Fibroblast of skin of right quadriceps (primary cell): ENCODE results near the gene FGFRL1.
A peak's percentile ranks its signal among the peaks of the same experiment; 100 is the strongest.

ENCODE experiments used
- DNase-seq: peaks from one replicate; pipeline ENCODE4 v3.0.0-alpha.2; 2013

FGFRL1 gene

DNA sequence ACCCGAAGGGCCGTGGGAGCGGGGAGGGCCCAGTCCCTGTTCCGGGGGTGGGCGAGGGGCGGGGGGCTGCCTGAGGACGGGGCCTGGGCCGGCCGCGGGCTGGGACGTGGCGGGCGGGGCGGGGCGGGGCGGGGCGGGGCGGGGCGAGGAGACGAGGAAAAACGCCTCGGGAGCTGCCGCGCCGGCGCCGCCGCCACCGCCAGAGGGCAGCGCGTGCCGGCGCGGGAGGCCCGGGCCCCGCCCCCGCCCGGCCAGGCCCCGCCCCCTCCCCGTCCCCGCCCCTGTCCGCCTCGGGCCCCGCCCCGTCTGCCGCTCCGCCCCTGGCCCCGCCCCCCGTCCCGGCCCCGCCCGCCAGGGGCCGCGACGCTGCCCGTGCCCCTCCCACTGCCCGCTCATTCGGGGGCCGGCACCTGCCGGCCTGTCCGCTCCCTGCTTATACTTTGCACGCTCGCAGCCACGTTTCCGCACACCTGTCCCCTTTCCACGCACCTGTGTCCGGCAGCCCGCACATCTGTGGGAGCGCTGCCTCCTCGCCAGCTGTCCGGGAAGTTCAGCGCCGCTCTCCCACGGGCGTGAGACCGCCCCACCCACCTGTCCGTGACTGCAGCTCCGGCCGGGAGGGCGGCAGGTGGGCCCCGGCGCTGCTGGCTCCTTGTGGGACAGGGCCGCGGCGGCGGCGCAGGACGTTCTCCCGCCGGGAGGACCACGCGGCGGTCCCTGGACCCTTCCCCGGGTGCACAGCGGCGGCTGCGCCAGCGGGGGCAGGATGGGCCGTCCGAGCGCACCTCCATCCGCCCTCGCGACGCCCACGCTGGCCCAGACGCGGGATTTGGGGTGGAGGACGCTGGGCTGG is 1.7 kb upstream of the FGFRL1 start:
- peak; percentile 58 for DNase-seq

DNA sequence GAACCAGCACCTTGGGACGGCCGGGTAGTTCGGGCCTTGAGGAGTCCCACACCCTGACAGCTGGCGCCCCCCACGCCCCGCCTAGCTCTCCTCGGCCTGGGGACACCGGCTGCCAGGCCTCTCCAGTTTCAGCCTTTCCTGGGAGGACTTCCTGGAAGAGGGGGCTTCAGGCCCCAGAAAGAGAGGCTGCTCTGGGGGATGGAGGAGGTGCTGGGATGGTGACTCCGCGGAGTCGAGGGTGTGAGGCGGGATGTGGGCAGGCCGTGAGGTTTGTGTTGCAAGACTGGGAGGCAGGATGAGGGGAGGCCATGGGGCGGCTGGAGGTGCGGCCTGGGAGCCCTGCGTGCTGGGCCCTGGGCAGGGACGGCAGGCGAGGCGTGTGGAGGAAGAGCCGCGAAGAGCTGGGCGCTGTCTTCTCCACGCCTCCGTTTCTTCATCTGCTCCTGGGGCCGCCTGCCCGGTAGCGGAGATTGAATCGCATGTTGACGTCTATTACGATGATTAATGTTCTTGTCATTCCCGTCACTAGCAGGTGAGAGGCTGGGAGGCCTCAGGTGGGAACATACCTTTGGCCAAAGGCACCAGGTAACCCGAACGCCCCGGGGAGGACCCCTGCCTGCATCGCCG is 918 bp upstream of the FGFRL1 start:
- DNase-seq: peak; percentile 73

DNA sequence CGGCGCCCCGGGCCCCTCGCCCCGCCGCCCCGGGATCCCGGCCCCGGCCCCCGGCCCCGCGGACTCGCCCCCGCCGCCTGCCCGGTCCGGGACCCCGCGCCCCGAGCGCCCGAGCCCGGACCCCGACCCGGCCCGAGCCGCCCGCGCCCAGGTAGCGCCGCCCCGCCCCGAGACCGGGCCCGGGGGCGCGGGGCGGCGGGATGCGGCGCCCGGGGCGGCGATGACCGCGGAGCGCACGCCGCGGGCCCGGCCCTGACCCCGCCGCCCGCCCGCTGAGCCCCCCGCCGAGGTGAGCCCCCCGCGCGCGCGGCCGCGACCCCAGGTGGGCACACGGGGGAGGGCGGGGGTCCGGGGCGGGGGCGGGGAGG is 224 bp downstream of the FGFRL1 start:
- no peak for DNase-seq

DNA sequence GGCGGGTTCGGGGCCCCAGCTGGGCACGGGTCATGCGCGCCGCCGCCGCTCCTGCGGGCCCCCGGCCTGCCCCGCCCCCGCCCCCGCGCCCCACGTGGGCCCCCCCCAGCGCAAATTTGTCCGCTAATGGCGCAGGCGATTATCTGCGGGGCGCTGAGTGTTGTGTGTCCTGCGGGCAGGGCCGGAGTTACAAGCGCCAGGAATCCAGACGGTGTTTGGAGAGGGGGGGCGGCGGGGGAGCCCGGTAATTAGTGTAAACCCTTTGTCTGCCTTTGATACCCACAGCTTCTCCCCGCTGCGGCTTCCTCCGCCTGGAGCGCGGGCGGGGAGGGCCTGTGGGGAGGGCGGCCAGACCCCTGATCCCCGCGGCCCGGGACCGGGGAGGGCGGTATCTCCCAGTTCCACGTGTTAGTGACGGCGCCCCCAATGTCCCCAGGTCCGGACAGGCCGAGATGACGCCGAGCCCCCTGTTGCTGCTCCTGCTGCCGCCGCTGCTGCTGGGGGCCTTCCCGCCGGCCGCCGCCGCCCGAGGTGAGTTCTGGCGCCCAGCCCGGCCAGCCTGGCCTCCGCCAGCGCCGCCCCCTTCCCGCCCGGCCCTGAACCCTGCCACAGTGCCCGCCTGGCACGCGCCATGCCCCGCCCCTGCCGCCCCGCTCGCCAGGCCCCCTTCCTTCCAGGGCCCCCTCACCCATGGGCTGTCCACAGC is 761 bp downstream of the FGFRL1 start:
- DNase-seq: no peak

DNA sequence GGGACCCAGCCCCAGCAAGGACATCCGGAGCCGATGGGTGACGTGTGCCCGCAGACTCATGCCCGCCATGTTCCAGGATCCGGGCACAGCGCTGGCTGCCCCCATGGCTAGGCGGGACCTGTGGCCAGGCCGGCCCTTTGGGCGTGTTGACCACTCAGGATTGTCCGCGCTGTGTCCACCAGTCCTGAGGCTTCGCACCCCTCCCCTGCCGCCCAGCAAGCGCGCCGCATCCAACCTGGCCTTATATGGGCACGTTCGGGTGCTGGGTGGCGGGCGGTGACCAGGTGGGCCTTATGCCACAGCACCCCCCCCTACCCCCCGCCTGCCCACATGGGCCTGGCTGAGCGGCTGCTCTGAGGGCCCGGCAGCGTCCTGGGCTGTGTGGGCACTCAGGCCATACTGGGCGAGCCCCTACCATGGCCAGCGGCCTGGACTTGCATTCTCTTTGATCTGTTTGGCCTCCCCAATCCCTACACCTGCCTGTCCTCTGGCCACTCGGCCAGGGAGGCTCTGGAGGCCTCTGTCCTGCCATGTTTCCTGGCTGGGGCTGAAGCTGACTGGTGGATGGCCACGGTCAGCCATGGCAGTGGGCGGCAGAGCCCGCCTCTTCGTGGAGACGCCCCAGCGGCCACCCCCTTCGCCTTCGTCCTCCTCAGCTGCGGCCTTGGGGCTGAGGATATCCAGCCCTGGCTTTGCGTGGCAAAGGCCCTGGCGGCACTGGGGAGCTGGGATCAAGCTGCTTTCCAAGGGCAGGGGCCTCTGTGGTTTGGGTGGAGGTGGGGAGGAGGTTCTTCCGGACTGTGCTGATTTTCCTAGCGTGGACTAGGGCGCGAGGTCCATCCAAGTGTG is 2.0 kb downstream of the FGFRL1 start:
- DNase-seq: no peak

DNA sequence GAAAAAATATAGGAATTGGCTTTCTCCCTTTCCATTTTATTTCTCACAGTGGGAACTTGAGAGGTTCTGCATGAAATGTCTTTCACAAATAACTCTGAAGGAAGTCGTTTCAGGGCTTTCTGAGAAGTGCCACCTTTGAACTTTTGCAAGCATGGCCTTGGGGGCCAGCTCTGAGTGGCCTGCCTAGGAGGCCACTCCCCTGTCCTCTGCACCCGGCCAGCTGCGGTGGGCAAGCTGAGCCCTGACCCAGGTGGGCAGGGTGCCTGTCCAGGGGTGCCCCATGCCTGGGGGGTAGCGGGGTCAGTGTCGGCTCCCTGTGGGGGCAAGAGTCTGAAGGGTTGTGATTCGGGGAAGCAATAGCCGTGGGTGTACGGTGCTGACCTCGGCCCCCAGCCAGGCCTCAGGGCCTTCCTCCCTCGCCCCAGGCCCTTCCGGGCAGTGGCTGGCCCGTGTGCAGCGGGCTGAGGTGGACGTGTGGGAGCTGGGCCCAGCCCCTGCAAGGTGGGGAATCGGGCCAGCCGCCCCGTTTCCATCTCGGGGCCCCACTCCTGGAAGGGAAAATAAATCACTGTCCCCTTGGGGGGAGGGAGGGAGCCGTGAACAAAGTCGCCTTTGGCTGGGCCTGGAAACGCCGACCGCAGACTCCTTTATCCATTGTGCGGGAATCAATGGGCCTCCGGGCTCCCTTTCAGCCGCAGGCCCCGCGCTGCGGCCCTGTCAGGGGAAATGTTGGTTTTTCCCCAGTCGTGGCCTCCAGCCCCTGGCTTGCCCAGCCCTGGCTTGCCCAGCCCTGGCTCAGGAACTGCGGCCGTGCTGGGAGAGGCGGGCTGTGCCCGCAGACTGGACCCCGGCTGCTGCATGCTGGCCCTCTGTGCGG is 3.1 kb downstream of the FGFRL1 start:
- DNase-seq: no peak

DNA sequence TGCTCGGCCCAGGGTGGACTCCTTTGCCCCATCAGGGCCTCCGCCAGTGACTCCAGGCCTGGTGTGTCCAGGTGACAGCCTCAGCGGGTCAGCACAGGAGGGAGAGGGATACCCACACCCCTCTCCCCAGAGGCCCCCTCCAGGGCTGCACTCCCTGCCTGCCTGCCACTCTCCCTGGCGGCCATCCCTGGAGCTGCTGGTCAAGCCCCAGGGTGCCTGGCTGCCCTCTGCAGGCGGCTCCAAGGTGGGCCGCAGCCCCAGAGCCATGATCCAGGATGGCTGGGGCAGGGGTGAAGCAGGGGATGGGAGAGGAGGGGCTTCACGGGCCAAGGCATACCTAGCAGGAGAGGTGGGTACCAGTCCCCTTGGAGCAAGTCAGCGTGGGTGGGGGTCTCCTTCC is 3.8 kb downstream of the FGFRL1 start:
- DNase-seq: no peak

DNA sequence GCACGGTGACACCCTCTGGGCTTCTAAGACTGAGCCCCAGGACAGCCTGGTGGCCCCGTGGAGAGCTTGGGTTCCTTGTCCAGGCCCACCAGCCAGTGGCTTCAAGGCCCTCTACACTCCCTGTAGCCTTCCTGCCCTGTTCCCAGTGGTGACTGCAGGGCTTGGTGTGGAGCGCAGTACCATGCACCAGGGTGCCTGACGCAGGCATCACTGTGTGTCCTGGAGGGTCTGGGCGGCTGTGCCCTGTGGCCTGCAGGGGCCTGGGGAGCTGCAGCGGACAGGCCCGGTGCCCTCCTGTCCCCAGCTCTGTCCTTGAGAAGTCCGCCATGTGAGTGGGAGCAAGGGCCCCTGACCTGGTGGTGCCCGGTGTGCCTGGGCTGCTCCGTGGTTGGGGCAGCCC is 4.3 kb downstream of the FGFRL1 start:
- DNase-seq: no peak

DNA sequence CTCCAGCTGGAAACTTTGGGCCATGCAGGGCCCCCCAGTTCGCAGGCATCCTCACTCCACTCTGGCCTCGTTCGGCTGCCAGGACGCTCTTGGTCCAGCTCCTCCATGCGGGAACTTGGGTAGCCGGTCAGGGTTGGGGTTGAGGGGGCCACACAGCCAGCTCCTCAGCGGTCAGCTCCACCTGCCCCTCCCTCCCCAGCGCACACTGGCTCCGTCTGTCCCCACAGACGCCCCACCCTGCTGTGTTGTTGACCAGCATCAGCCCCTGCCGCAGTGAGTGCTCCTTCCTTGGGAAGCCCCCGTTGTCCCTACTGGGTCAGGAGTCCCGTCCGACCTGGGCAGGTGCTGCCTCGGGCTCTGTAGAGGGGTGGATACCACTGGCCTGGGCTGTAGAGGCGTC is 5.8 kb downstream of the FGFRL1 start:
- no peak for DNase-seq

DNA sequence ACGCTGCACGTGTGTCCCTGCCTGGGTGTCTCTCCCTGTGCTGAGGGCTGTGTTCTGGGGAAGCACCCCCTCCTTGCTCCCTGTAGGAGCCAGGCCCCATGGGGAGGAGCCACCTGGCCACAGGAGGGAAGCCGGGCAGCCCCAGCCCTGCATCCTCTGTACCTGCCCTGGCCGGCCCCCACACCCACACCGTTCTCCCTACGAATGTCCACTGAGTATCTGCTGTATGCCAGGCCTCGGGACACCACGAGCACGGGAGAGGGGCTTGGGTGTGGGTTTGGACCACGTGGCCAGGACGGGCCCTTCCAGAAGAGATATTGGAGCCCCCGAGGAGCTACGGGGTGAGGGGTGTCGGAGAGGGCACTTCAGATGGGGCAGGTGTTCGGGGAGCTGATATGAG is 6.3 kb downstream of the FGFRL1 start:
- DNase-seq: no peak

DNA sequence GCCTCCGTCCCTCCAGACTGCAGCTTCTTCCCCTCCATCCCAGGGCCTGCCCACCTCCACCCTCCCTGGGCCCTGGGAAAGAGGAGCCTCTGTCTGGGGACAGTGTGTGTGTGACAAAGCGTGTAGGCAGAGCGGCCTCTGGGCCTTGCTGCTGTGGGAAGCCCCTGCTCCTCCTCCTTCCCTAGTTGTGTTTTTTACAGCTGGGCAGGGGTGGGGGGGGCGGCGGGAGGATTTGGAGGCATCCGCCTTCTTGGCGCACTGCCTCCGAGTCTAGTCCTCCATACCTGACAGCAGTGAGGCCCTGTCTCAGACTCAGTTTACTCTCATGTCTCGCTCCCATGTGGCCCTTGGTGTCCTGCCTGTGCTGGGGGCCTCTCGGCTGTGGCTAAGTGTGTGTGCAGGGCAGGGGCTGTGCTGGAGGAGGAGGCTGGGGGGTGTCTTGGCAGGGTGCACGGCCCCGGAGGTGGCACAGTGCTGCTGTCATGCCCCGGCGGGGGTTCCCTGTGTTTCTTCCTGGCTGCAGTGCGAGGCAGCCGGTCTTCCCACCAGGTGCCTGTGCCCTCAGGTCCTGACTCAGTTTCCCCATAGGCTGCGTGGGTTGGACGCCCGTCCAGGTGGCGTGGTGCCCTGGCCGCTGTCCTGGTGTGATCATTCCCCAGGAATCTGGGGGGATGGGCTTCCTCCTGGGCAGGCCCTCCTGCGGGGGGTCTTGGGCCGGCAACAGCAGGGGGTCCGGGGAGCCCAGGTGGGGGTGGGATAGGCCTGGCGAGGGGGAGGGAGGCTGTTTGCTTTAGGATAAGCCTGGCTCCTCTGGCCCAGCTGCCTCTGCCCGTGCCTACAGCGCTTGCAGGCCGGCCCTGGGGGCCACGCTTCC is 7.0 kb downstream of the FGFRL1 start:
- no peak for DNase-seq

DNA sequence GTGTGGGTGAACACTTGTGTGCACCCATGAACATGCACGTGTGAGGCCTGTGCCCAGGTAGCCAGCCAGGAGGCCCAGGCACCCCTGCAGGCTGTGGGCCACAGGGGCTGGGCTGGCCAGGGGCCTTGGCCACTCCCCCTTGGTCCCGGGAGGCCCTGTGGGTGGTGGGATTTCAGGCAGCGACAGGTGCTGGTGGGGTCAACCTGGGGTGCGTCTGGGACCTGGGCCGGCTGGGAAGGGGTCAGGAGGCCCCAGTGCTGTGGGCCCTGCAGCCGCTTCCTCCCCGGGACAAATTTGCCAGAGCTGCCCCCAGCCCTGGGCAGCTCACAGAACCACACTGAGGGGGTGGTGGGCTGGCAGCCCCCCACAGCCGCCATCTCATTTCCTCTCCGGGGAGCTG is 7.9 kb downstream of the FGFRL1 start:
- DNase-seq: no peak

DNA sequence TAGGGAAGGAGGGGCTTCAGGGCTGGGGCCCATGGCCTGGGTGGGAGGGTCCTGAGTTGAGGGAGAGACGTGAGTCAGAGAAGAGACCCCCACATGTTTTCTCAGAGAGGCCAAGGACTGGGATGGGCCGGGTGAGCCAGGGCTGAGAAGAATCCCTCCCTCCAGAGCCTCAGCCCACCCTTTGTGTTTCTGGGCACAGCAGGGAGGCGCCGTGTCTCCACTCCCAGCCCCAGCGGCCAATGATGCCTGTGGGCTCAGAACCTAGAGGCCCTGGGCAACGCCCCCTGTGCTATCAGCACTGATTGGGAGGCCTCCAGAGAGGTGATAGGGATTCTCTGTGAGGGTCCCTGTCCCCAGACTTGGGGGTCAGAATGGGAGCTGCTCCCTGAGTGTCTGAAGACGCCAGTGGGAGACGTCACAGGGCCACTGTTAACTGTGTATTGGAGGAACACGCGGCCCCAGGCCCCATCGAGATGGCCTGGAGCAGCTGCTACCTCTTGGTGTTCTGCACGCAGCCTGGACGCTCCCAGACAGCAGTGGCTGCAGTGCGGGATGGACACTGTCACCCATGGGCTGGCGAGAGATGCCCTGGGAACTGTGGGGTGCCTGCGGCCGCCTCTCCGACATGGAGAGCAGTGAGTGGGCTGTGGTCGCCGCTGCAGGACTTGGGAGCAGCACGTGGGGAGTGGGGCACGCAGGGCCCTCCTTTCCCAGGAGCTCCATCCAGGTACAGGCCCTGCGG is 8.5 kb downstream of the FGFRL1 start:
- DNase-seq: no peak

DNA sequence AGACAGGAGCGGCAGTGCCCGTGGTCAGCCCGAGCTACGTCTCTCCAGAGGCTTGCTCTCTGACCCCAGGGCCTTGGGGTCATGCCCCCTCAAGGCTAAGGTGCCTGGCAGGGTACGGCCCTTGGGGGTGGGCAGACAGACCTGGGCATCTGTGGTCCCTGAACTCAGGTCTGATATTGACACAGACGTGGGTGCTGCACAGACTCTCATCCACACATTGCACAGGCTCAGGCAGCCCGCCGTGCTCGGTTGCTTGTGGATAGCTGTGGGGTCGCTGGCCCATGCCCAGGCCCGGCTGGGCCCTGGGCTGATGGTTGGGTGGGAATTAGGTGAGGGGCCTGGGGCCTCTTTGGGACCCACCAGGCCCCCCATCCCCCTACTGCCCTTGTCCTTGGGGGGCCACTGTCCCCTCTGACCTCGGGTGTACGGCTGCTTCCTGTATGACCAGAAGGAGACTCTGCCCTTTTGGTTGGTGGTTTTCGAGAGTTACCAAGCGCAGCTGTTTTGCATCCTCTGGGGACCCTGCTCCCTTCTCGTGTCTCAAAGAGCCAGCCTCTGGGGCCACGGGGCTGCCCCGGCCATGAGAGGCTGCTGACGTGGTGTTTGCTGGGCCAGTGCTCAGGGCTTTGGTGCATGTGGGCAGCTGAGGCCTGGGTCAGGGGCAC is 10.1 kb downstream of the FGFRL1 start:
- no peak for DNase-seq

DNA sequence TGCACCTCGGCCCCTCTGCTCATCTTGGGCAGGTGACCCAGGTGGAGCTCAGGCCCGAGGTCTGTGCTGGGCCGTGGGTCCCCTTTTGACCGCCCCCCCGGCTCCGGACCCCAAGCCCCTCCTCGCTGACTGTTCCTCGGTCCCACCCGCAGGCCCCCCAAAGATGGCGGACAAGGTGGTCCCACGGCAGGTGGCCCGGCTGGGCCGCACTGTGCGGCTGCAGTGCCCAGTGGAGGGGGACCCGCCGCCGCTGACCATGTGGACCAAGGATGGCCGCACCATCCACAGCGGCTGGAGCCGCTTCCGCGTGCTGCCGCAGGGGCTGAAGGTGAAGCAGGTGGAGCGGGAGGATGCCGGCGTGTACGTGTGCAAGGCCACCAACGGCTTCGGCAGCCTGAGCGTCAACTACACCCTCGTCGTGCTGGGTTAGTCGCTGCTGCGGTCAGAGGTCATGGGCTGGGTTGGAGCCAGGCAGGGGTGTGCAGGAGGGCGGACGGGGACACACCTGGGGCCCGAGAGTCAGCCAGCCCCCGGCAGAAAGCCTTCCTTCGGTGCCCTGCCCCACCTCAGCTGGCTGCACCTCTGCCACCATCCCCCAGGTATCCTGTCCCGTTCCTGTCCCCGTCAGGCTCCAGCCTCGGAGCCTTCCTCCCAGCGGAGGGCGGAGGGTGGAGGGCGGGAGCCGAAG is 10.8 kb downstream of the FGFRL1 start:
- DNase-seq: no peak

DNA sequence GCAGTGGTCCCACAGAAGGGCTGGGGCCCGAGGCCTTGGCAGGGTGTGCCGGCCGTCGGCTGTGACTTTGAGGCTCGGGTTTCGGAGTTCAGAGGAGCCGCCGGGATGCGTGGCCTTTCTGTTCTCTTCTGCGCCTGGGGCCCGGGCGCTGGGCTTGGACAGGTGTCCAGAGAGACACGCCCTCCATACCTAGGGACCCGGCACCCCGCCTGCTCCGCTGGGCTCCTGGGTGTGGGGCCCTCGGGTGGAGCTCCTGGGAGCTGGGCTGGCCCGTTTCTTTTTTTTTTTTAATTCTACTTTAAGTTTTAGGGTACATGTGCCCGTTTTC is 11.3 kb downstream of the FGFRL1 start:
- no peak for DNase-seq

DNA sequence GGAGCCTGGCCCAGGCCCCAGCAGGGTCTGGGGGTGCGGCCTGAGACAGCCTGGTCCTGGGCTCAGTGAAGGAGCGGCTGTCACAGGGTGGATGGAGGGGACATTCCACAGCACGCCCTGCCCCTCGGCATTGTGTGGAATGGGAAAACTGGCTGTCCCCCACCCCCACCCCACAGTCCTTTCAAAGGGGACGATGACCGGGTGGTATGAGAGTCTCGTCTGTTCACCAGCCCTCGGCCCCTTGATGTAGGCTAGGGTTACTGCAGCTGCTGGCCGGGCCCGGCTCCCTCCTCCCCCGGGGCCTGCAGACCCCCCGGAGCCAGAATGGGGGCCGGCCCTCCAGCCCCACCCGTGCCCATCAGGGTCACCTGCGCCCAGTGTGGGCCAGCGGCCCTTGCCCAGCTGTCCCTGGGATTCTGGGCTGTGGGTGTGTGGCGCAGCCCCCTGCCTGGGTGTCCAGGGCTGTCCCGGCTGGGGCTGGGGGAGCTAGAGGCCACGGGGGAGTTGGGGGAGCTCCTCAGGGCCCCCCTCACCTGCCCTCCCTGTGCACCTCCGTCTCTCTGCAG is 11.7 kb downstream of the FGFRL1 start:
- no peak for DNase-seq

DNA sequence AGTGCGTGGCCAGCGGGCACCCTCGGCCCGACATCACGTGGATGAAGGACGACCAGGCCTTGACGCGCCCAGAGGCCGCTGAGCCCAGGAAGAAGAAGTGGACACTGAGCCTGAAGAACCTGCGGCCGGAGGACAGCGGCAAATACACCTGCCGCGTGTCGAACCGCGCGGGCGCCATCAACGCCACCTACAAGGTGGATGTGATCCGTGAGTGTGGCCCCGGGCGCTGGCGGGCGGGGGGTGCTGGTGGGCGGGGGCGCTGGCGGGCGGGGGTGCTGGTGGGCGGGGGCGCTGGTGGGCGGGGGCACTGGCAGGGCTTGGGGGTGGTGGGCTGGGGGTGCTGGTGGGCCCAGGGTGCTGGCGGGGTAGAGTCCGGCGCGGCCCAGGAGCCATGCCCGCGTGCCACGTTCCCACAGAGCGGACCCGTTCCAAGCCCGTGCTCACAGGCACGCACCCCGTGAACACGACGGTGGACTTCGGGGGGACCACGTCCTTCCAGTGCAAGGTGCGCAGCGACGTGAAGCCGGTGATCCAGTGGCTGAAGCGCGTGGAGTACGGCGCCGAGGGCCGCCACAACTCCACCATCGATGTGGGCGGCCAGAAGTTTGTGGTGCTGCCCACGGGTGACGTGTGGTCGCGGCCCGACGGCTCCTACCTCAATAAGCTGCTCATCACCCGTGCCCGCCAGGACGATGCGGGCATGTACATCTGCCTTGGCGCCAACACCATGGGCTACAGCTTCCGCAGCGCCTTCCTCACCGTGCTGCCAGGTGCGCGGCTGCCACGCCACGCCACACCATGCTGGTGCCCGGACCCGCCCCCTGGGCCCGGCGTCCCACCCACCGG is 12.7 kb downstream of the FGFRL1 start:
- DNase-seq: no peak
